Adrenal gland (tissue), 12 donors: Measurements from ENCODE around the gene CDK13. TPM values are rescaled to one million over a fixed set of nuclear protein-coding genes. Genes with fewer than 3 reads are reported as not detected.

Source experiments
- DNase-seq, 7 donors: peaks; one replicate each; pipeline ENCODE4 v3.0.0-alpha.2; 2019 to 2020
- H3K27ac ChIP-seq, 5 donors: fragments of 200-600 bp; sonication (generic) in 4 of 5; 1 replicate in 3 of 5; 2 replicates in 2 of 5; pipeline versions ENCODE4 v1.5.1 to v1.8.0; 2016 to 2020; ENCODE audit warnings: mild to moderate bottlenecking in 1 of 5
- H3K27me3 ChIP-seq: fragments of 200-600 bp; 2 replicates; pipeline ENCODE4 v1.8.0; 2021
- H3K36me3 ChIP-seq, 2 donors: fragments of 200-600 bp; replicated peaks in 1 of 2; 1 replicate in 1 of 2; 2 replicates in 1 of 2; pipeline versions ENCODE4 v1.5.1 to v1.8.0; 2018 to 2022
- H3K4me1 ChIP-seq, 2 donors: fragments of 200-600 bp; replicated peaks in 1 of 2; 1 replicate in 1 of 2; 2 replicates in 1 of 2; pipeline versions ENCODE4 v1.5.1 to v1.8.0; 2018 to 2021
- H3K4me3 ChIP-seq, 4 donors: fragments of 200-600 bp; sonication (generic) in 3 of 4; one replicate each; pipeline ENCODE4 v1.5.1; 2016 to 2018
- H3K9me3 ChIP-seq, 3 donors: fragments of 200-600 bp; sonication (generic) in 1 of 3; replicated peaks in 1 of 3; 1 replicate in 2 of 3; 2 replicates in 1 of 3; pipeline versions ENCODE4 v1.5.1 to v1.8.0; 2016 to 2021
- POLR2A ChIP-seq, 2 donors: fragments of 450-650 bp; IDR thresholded peaks; one replicate each; pipeline ENCODE4 v1.6.1; 2017; ENCODE audit warnings: antibody characterized with exemption in 2 of 2, mild to moderate bottlenecking in 2 of 2, moderate library complexity in 1 of 2
- WGBS, 4 donors: extraction: QIAGEN DNeasy Blood & Tissue Kit in 2 of 4; methylation state at CpG; one replicate each; pipeline versions ENCODE4 v1.1.5 to v1.1.7; 2013 to 2017; 5-methylcytosine and 5-hydroxymethylcytosine counted together
- intact Hi-C, 2 donors: fragments of 100-400 bp; cut with DNase I; formaldehyde crosslinking; loops; one replicate each; pipeline versions ENCODE4 v1.14.1 to v1.15.0; 2022 to 2023
- polyA plus RNA-seq, 3 donors: library from polyadenylated mRNA; stranded (reverse); fragments of 200-250 nt in 2 of 3; fragments of 350-450 nt in 1 of 3; fragmentation: Illumina TruSeq in 1 of 3; extraction: RNeasy Lipid Tissue Mini Kit (QIAGEN cat#74804) in 1 of 3; gene quantifications; one replicate each; pipeline ENCODE4 v1.2.3, GENCODE V29; 2013 to 2014
- total RNA-seq, 9 donors: library from RNA; depleted of rRNA in 4 of 9; stranded (reverse); fragments of >200 nt in 4 of 9; fragments of 120-200 nt in 1 of 9; fragmentation: NEBNext Ultra II Directional in 1 of 9; extraction: Animal tissue kit (Norgen Biotek cat#: 25700) in 1 of 9; gene quantifications; one replicate each; pipeline versions ENCODE4 v1.1.0 to v1.2.4, GENCODE V29; 2013 to 2023
- TF ChIP-seq, protein P1 (sequence below), 6 experiments: fragments of 450-650 bp in 4 of 6; fragments of 200-600 bp in 2 of 6; sonication (generic) in 1 of 6; IDR thresholded peaks; 1 replicate in 5 of 6; 2 replicates in 1 of 6; pipeline versions ENCODE4 v1.5.1 to v1.8.0; 2016 to 2021; ENCODE audit warnings: antibody characterized with exemption in 6 of 6, mild to moderate bottlenecking in 2 of 6, moderate library complexity in 1 of 6
- donor health status: healthy with polysubstance abuse.
- donor health status: Bipolar disorder and iron deficiency.
- donor health status: DM: yes; HTN: yes; CAD: no.
- donor health status: DM: no; HTN: no; CAD: no.
- donor health status: DM: no; HTN: no; CAD: no.
- donor health status: DM: yes; HTN: yes; CAD: no.

The CDK13 gene
- total and polyA plus RNA-seq, 12 donors: 21.2 to 77.7 (median 40.2) TPM

GRCh38 chr7:40058636-40059035, 108.6 kb downstream of the CDK13 start:
- no peak for TF ChIP-seq POLR2A (IDR thresholded peaks at IDR 0.05)
- TF ChIP-seq, protein P1, sequence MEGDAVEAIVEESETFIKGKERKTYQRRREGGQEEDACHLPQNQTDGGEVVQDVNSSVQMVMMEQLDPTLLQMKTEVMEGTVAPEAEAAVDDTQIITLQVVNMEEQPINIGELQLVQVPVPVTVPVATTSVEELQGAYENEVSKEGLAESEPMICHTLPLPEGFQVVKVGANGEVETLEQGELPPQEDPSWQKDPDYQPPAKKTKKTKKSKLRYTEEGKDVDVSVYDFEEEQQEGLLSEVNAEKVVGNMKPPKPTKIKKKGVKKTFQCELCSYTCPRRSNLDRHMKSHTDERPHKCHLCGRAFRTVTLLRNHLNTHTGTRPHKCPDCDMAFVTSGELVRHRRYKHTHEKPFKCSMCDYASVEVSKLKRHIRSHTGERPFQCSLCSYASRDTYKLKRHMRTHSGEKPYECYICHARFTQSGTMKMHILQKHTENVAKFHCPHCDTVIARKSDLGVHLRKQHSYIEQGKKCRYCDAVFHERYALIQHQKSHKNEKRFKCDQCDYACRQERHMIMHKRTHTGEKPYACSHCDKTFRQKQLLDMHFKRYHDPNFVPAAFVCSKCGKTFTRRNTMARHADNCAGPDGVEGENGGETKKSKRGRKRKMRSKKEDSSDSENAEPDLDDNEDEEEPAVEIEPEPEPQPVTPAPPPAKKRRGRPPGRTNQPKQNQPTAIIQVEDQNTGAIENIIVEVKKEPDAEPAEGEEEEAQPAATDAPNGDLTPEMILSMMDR (IDR thresholded peaks at IDR 0.05): no peak
- no peaks in the 10 kb centered on the region for H3K9me3 ChIP-seq
- peaks cover 0 to 10% of the 10 kb centered on the region in 2 donors for H3K36me3 ChIP-seq
- H3K4me1 ChIP-seq: peaks cover 0 to 4% of the 10 kb centered on the region in 2 donors
- no peak overlapping the region for H3K27ac ChIP-seq
- H3K4me3 ChIP-seq: no peak overlapping the region
- H3K27me3 ChIP-seq: no peaks in the 10 kb centered on the region
- DNase-seq: no peak
- intact Hi-C loops: no loop called here

DNA sequence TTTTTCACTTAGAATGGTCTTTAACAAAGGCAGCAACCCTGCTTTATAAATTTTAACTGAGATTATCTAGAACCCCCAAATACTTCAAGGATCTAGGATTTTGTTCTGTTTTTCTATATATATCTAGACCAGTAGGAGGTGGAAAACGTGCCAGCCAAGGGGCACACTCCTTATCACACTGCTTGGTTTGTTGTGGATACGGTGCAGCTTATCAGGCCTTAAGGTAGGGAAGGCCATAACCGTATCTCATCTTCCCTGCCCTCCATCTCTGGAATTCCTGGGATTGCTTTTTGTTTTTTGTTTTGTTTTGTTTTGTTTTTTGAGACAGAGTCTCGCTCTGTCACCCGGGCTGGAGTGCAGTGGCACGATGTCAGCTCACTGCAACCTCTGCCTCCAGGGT, 109.0 kb downstream of the CDK13 start:
- 83 to 91% (median 87%) methylated on average over 6 of the region's 6 CpGs for WGBS, 4 donors
- Histone ChIP-seq H3K36me3 (peaks cover 0 to 15% of the 10 kb centered on the region in 2 donors), H3K27me3 (no peaks in the 10 kb centered on the region), H3K4me1 (peaks cover 0 to 4% of the 10 kb centered on the region in 2 donors), H3K9me3 (no peaks in the 10 kb centered on the region), H3K27ac (no peak overlapping the region), H3K4me3 (no peak overlapping the region)
- no peak for DNase-seq
- intact Hi-C loops: no loop called here
- TF ChIP-seq, protein P1 (IDR thresholded peaks at IDR 0.05): no peak
- no peak for TF ChIP-seq POLR2A (IDR thresholded peaks at IDR 0.05)

GRCh38 chr7:40072268-40072667, 122.2 kb downstream of the CDK13 start:
- H3K36me3 ChIP-seq: peaks cover 0 to 3% of the 10 kb centered on the region in 2 donors
- TF ChIP-seq, protein P1 (IDR thresholded peaks at IDR 0.05): no peak
- TF ChIP-seq POLR2A (IDR thresholded peaks at IDR 0.05): no peak
- H3K4me1 ChIP-seq: no peaks in the 10 kb centered on the region
- WGBS, 4 donors: 93 to 98% (median 96%) methylated on average over 5 of the region's 5 CpGs
- no peak overlapping the region for H3K4me3 ChIP-seq
- no peaks in the 10 kb centered on the region for H3K9me3 ChIP-seq
- no peak overlapping the region for H3K27ac ChIP-seq
- no peaks in the 10 kb centered on the region for H3K27me3 ChIP-seq
- intact Hi-C loops: no loop called here
- no peak for DNase-seq

- no peak overlapping the region for H3K27ac ChIP-seq
- no peaks in the 10 kb centered on the region for H3K27me3 ChIP-seq
- H3K36me3 ChIP-seq: no peaks in the 10 kb centered on the region
- H3K9me3 ChIP-seq: no peaks in the 10 kb centered on the region
- intact Hi-C loops: no loop called here
- DNase-seq: no peak
- TF ChIP-seq POLR2A (IDR thresholded peaks at IDR 0.05): no peak
- TF ChIP-seq, protein P1 (IDR thresholded peaks at IDR 0.05): no peak
- no peak overlapping the region for H3K4me3 ChIP-seq
- 92 to 99% (median 94%) methylated on average over 2 of the region's 2 CpGs for WGBS, 4 donors
- no peaks in the 10 kb centered on the region for H3K4me1 ChIP-seq
Observed at GRCh38 chr7:40073239-40073638, 123.2 kb downstream of the CDK13 start.
